ACHN (cell line): ENCODE data around the gene ABHD17C.
A peak's percentile ranks its signal among the peaks of the same experiment; 100 is the strongest.

Experiments used
- DNase-seq: peaks from one replicate; pipeline ENCODE4 v3.0.0-alpha.2; 2015
- in situ Hi-C: cut with HindIII; loops from 2 replicates; pipeline ENCODE4 v1.10.0; 2017; ENCODE audit warnings: low sequenced_read_pairs, low pct_ligation_motif_present, low pct_unique_long_range_greater_than_20kb

ABHD17C gene

DNA sequence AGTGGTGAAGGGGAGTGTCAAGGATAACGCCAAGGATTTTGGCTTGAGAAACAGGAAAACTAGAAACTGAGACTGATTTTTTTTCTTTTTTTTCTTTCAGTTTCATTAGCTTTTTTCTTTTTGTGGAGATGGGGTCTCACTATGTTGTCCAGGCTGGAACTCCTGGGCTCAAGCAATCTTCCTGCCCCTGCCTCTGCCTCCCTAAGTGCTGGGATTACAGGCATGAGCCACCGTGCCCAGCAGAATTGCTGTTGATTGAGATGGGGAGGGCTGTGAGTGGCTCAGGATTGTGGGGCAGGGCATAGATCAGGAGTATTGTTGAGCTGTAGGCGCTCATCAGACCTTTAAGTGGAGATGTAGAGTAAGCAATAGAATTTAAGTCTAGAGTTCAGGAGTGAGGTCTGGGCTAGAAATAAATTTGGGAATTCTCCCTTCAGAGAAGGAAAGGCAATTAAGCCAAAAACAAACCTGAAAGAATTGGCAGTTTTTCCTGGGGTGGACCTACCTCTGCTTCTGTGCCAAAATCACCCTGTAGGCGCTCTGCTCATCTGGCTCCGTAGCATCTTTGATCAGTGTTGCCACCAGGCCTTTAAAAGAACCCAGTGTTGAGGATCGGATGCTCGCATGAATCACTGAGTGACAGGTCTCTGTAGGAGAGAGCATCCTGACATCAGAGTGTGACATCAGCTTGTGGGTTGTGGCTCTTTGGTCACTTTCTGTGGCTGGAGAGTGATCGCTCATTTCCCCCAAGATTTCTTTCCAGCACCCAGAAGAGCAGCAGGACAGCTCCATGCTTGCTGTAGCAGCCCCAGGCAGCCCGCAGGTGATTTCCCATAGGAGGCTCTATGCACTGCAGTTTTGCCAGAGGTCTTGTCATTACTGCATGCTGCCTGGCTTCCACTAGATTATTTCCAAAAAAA, 15.8 kb downstream of the ABHD17C start:
- DNase-seq: peak; percentile 6
- in situ Hi-C loops: no loop called here

- no peak for DNase-seq
- in situ Hi-C loops: no loop called here
Measured at GRCh38 chr15:80711886-80712285, 16.8 kb downstream of the ABHD17C start.

DNA sequence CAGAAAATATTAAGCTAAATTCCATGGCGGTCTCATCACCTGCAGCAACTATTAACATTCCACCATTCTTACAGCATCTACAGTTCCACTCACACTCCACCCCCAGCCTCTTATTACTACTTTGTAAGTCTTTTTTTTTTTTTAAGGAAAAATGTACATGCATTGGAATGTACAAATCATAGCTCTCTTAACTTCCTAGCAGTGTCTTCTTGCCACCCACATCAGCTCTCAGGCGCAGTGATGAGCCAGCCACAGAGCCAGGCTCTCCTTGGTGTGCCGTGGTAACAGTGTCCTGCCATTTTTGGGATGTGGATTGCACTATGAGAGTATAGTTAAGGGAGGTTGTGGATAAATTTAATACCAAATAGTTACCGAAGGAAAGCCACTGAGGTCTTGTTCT, 17.8 kb downstream of the ABHD17C start:
- no peak for DNase-seq
- in situ Hi-C loops: no loop called here

GRCh38 chr15:80721476-80721875, 26.4 kb downstream of the ABHD17C start:
- no peak for DNase-seq
- in situ Hi-C loops: no loop called here

- DNase-seq: no peak
- in situ Hi-C loops: no loop called here
Measured at GRCh38 chr15:80722811-80723210, 27.7 kb downstream of the ABHD17C start.

DNA sequence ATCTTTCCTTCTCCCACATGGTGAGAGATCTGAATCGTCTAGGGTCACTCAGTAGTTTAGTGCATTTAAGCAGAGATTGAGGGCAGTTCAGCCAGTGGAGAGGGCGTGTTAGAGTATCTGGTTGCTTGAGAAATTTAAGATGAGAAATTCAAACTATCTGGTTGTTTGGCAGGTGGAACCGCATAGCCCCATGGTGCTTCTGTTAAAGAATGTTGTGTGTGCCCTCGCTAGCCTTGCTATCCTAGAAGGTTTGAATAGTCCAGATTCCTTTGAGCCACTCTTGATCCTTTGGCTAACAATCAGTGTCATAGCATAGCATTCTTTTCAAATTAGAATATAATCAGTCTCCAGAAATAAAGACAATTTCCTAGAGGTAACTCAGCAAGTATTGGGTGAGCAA, 32.1 kb downstream of the ABHD17C start:
- in situ Hi-C loops: no loop called here
- DNase-seq: no peak

GRCh38 chr15:80727596-80727995, 32.5 kb downstream of the ABHD17C start:
- in situ Hi-C loops: no loop called here
- no peak for DNase-seq

DNA sequence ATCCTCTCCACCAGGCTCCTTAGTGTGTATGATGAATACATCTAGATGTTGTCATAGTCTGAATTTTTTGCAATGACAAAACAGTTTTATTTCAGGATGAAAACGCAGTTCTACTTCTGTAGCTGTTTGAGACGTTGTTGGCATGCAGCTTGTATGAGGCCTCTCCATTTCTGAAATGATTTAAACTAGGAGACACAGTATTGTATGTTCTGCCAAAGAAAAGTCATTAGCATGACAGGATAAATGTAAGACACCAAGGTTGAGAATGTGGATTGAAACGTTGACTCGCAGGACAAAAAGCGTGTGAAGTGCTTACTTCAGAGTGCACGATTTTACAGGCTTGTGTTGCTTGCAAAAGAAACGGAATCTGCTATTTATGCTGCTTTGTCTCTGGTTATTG, 35.3 kb downstream of the ABHD17C start:
- in situ Hi-C loops: no loop called here
- no peak for DNase-seq

GRCh38 chr15:80730926-80731325, 35.8 kb downstream of the ABHD17C start:
- no peak for DNase-seq
- in situ Hi-C loops: no loop called here

- in situ Hi-C loops: no loop called here
- DNase-seq: no peak
Measured at GRCh38 chr15:80732167-80732566, 37.1 kb downstream of the ABHD17C start.

GRCh38 chr15:80732818-80733217, 37.7 kb downstream of the ABHD17C start:
- DNase-seq: no peak
- in situ Hi-C loops: no loop called here

- in situ Hi-C loops: no loop called here
- DNase-seq: no peak
Measured at GRCh38 chr15:80733460-80733859, 38.4 kb downstream of the ABHD17C start.

DNA sequence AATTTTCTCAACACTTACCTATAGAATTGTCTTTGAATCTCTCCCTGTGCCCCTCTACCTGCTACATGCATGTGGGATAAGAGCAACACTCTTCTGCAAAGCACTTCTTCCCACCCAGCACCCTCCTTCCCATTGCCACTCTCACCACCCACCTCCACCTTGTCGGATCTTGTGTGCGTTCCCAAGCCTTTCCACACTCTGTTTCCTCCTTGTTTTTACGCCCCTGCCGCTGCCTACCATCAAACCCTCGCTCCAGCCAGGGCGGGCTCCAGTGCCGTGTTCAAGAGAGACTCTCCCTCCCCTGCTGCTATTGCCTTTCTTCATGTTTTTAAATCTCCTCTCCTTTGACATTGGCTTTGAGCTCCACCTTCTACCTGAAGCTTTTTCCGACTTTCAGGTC, 40.2 kb downstream of the ABHD17C start:
- in situ Hi-C loops: no loop called here

DNA sequence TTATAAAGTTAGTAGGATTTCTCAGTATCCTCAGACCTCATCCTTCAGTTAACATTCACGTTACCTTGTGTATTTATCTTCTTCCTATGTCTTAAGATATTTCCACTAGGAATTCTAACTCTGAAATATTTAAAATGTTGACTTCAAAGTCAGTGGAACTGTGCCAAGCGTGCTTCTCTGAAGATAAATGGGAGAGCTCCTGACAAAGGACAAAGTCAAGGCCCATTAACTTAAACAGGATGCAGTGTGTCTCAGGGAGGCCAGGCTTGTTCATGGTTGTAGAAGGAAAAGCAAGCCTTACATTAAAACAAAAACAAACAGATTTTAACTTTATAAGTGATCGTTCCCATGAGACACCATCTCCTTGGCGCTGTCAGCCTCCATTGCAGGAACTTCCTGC, 41.5 kb downstream of the ABHD17C start:
- in situ Hi-C loops: no loop called here

More for the DNA sequence above, 40.2 kb downstream of the ABHD17C start:
- no peak for DNase-seq

GRCh38 chr15:80739919-80740318, 44.8 kb downstream of the ABHD17C start:
- in situ Hi-C loops: no loop called here
- no peak for DNase-seq

More for the DNA sequence above, 41.5 kb downstream of the ABHD17C start:
- no peak for DNase-seq

- in situ Hi-C loops: no loop called here
- no peak for DNase-seq
Measured at GRCh38 chr15:80742081-80742480, 47.0 kb downstream of the ABHD17C start.

DNA sequence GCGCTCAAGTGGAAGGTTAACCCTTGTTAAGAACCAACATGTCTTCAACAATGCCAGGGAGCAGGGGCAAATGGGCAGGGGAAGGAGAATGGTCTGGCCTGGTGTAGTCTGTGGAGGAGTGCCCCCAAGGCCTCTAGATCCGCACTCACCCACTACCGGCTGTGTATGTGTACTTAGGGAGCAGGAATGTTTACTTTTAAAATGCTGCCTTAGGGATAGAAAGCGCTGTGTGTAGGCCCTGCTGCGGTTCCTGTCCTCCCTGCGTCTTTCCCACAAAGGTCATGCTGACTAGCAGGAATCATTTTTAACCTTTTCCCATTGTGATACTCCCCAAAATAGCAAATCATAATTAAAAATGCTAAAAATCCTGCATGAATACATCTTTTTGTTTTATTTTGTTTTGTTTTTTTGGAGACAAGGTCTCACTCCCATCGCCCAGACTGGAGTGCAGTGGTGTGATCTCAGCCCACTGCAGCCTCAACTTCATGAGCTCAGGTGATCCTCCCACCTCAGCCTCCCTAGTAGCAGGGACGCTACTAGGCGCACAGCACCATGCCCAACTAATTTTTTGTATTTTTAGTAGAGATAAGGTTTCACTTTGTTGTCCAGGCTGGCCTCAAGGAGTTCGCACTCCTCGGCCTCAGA, 48.2 kb downstream of the ABHD17C start:
- in situ Hi-C loops: no loop called here
- DNase-seq: no peak

GRCh38 chr15:80744415-80744814, 49.3 kb downstream of the ABHD17C start:
- in situ Hi-C loops: no loop called here
- DNase-seq: no peak

GRCh38 chr15:80744826-80745225, 49.7 kb downstream of the ABHD17C start:
- in situ Hi-C loops: no loop called here
- no peak for DNase-seq

DNA sequence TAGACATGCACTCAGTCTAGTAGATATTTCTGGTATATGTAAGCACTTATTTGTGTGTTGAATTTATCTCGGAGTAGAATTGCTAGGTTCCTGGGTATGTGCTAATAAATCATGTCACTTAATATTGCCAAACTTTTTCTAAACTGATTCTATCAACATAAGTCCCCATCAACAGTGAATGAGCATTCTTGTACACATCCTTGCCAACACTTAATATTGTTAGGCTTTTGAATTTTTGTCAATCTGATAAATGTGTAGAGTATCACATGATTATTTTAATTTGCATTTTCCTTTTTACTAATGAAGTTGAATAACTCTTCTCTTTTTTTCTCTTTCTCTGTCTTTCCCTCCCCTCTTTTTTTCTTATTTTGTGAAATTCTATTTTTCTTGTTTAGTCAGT, 50.8 kb downstream of the ABHD17C start:
- no peak for DNase-seq
- in situ Hi-C loops: no loop called here
